Activated naive CD4-positive, alpha-beta T cell treated with anti-CD3 and anti-CD28 coated beads, Interleukin-2, amount 10 ng/mL, durations not matched to agents 7 days and 5 days (primary cell): Measurements from ENCODE around the gene TMOD3.

Source experiments
- CTCF ChIA-PET: fragments of 350-600 bp; sonication (Branson Sonifier 250); formaldehyde crosslinking; loops from one replicate; lab custom pipeline; 2021; ENCODE audit warnings: antibody characterized with exemption; lab: Charles Lee
- DNase-seq: peaks from one replicate; pipeline ENCODE4 v3.0.0-alpha.2; 2020
- H3K27ac Mint-ChIP-seq: one replicate; pipeline ENCODE4 v1.8.0; 2021; ENCODE audit warnings: mild to moderate bottlenecking, moderate library complexity, mixed read lengths
- H3K27me3 Mint-ChIP-seq: one replicate; pipeline ENCODE4 v1.8.0; 2021; ENCODE audit warnings: mild to moderate bottlenecking, mixed read lengths
- H3K36me3 Mint-ChIP-seq: one replicate; pipeline ENCODE4 v1.8.0; 2021; ENCODE audit warnings: mixed read lengths
- H3K4me1 Mint-ChIP-seq: one replicate; pipeline ENCODE4 v1.8.0; 2021; ENCODE audit warnings: mixed read lengths
- H3K4me3 Mint-ChIP-seq: one replicate; pipeline ENCODE4 v1.8.0; 2021; ENCODE audit warnings: mild to moderate bottlenecking, moderate library complexity, mixed read lengths
- H3K9me3 Mint-ChIP-seq: one replicate; pipeline ENCODE4 v1.8.0; 2021; ENCODE audit warnings: mixed read lengths

TMOD3 gene

GRCh38 chr15:51931016-51931415, 101.6 kb downstream of the TMOD3 start:
- CTCF ChIA-PET: interaction anchor here (0.9 kb wide), 1 partner anchor 13 kb away, joined by 3 read pairs; no protein-coding TSS in a partner anchor

DNA sequence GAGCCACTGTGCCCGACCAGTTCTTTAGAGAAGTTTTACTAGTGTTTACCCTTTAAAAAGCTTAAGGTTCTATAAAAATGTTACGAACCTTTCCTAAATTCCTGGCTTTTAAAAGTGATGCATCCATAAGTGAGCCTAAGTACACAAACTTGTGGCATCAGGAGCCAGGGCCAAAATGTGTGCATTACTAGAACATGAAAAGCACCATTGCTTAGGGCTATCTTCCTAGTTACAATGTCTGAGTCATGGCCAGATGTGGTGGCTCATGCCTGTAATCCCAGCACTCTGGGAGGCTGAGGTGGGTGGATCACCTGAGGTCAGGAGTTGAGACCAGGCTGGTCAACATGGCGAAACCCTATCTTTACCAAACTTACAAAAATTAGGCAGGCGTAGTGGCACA, 102.2 kb downstream of the TMOD3 start:
- Mint-ChIP-seq H3K27ac (no peak overlapping the region), H3K27me3 (no peaks in the 10 kb centered on the region), H3K9me3 (no peaks in the 10 kb centered on the region), H3K4me3 (no peak overlapping the region), H3K36me3 (peaks cover 18% of the 10 kb centered on the region), H3K4me1 (no peaks in the 10 kb centered on the region)
- DNase-seq: no peak
- CTCF ChIA-PET: no interaction called here

More at GRCh38 chr15:51931016-51931415, 101.6 kb downstream of the TMOD3 start:
- DNase-seq: no peak
- Mint-ChIP-seq H3K27ac (no peak overlapping the region), H3K4me3 (no peak overlapping the region), H3K4me1 (no peaks in the 10 kb centered on the region), H3K27me3 (no peaks in the 10 kb centered on the region), H3K36me3 (peaks cover 16% of the 10 kb centered on the region), H3K9me3 (no peaks in the 10 kb centered on the region)

- no peaks in the 10 kb centered on the region for H3K27me3 Mint-ChIP-seq
- CTCF ChIA-PET: interaction anchor here (1.0 kb wide), 1 partner anchor 146 kb away, joined by 3 read pairs; no protein-coding TSS in a partner anchor
- H3K36me3 Mint-ChIP-seq: peaks cover 18% of the 10 kb centered on the region
- no peak overlapping the region for H3K4me3 Mint-ChIP-seq
- no peak overlapping the region for H3K27ac Mint-ChIP-seq
- no peak for DNase-seq
- H3K9me3 Mint-ChIP-seq: no peaks in the 10 kb centered on the region
- H3K4me1 Mint-ChIP-seq: no peaks in the 10 kb centered on the region
Measured at GRCh38 chr15:51932161-51932560, 102.7 kb downstream of the TMOD3 start.

- no peak for DNase-seq
- Mint-ChIP-seq H3K4me1 (no peaks in the 10 kb centered on the region), H3K27me3 (no peaks in the 10 kb centered on the region), H3K27ac (no peak overlapping the region), H3K9me3 (no peaks in the 10 kb centered on the region), H3K4me3 (no peak overlapping the region), H3K36me3 (peaks cover 22% of the 10 kb centered on the region)
- CTCF ChIA-PET: interaction anchor here (0.7 to 1.3 kb wide), 2 partner anchors 273 to 292 kb away, joined by 3 read pairs; no protein-coding TSS in a partner anchor
Measured at GRCh38 chr15:51935466-51936104, 106.1 kb downstream of the TMOD3 start.

- CTCF ChIA-PET: interaction anchor here (1.3 kb wide), 1 partner anchor 291 kb away, joined by 3 read pairs; no protein-coding TSS in a partner anchor
- DNase-seq: no peak
- peaks cover 22% of the 10 kb centered on the region for H3K36me3 Mint-ChIP-seq
- H3K27me3 Mint-ChIP-seq: no peaks in the 10 kb centered on the region
- H3K4me3 Mint-ChIP-seq: no peak overlapping the region
- no peak overlapping the region for H3K27ac Mint-ChIP-seq
- H3K4me1 Mint-ChIP-seq: no peaks in the 10 kb centered on the region
- H3K9me3 Mint-ChIP-seq: no peaks in the 10 kb centered on the region
Measured at GRCh38 chr15:51936105-51936478, 106.6 kb downstream of the TMOD3 start.

- Mint-ChIP-seq H3K36me3 (peaks cover 32% of the 10 kb centered on the region), H3K9me3 (no peaks in the 10 kb centered on the region), H3K27me3 (no peaks in the 10 kb centered on the region), H3K4me3 (no peak overlapping the region), H3K4me1 (no peaks in the 10 kb centered on the region), H3K27ac (no peak overlapping the region)
- DNase-seq: no peak
- CTCF ChIA-PET: no interaction called here
Measured at GRCh38 chr15:51938286-51938685, 108.8 kb downstream of the TMOD3 start.

- Mint-ChIP-seq H3K36me3 (peaks cover 37% of the 10 kb centered on the region), H3K4me1 (no peaks in the 10 kb centered on the region), H3K27ac (no peak overlapping the region), H3K27me3 (no peaks in the 10 kb centered on the region), H3K4me3 (no peak overlapping the region), H3K9me3 (no peaks in the 10 kb centered on the region)
- DNase-seq: no peak
- CTCF ChIA-PET: no interaction called here
Measured at GRCh38 chr15:51939216-51939615, 109.8 kb downstream of the TMOD3 start.

- CTCF ChIA-PET: no interaction called here
- Mint-ChIP-seq H3K27me3 (no peaks in the 10 kb centered on the region), H3K36me3 (peaks cover 49% of the 10 kb centered on the region), H3K27ac (no peak overlapping the region), H3K9me3 (no peaks in the 10 kb centered on the region), H3K4me1 (no peaks in the 10 kb centered on the region), H3K4me3 (no peak overlapping the region)
- no peak for DNase-seq
Measured at GRCh38 chr15:51947124-51947523, 117.7 kb downstream of the TMOD3 start.

DNA sequence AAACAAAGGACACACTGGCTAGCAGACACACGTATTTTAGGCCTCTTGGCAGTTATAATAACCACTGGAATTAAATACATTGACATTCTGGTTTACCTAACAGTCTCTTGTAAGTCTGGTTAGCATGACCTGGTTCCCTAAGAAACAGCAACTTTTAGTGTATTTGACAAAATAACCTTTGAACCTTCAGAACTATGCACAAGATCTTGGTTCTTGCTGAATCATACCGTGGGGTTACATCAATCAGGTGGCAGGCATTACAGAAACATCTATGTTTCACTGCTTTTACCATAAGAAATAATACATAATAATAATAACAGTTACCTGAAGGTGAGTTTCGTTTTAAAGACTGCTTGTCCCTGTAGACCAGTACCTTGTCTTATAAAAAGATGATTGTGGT, 123.4 kb downstream of the TMOD3 start:
- Mint-ChIP-seq H3K36me3 (peaks cover 52% of the 10 kb centered on the region), H3K27ac (no peak overlapping the region), H3K9me3 (no peaks in the 10 kb centered on the region), H3K4me3 (no peak overlapping the region), H3K4me1 (no peaks in the 10 kb centered on the region), H3K27me3 (no peaks in the 10 kb centered on the region)
- CTCF ChIA-PET: no interaction called here
- DNase-seq: no peak

DNA sequence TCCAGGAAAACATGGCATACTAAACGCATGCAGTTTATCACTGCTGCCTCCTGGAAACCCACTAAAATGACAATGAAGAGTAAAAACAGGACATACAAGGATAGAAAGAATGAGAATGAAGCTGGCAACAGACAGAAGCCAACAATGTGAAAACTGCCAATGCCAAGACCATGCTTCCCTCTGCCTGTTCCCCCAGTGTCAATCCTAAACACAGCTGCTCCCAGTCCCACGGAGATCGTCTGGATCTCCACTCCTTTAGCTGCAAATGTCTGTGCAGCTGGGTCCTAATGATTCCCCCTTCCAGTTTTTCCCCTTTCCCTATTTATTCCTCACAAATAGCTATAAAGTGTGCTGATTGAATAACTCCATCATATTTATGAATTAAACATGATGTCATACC, 126.1 kb downstream of the TMOD3 start:
- CTCF ChIA-PET: no interaction called here
- no peak overlapping the region for H3K27ac Mint-ChIP-seq

More for the DNA sequence above, 126.1 kb downstream of the TMOD3 start:
- Mint-ChIP-seq H3K27me3 (no peaks in the 10 kb centered on the region), H3K9me3 (no peaks in the 10 kb centered on the region), H3K36me3 (peaks cover 55% of the 10 kb centered on the region), H3K4me1 (peaks cover 2% of the 10 kb centered on the region), H3K4me3 (no peak overlapping the region)
- DNase-seq: no peak
